ENCODE data around the gene POC1B.

The POC1B gene

GRCh38 chr12:89414851-89415250, 111.0 kb downstream of the POC1B start:
- DNase-seq: no peak

GRCh38 chr12:89414322-89414721, 111.5 kb downstream of the POC1B start:
- no peak for DNase-seq

- DNase-seq: no peak
These were observed 112.6 kb downstream of the POC1B start for GRCh38 chr12:89413234-89413633.

- no peak for DNase-seq
These were observed 113.2 kb downstream of the POC1B start for GRCh38 chr12:89412665-89413064.

GRCh38 chr12:89411846-89412245, 114.0 kb downstream of the POC1B start:
- DNase-seq: no peak

- no peak for DNase-seq
These were observed 114.6 kb downstream of the POC1B start for GRCh38 chr12:89411234-89411633.

GRCh38 chr12:89405626-89406345, 120.1 kb downstream of the POC1B start:
- DNase-seq: no peak

- DNase-seq: no peak
These were observed 124.3 kb downstream of the POC1B start for GRCh38 chr12:89401433-89402058.

GRCh38 chr12:89400415-89400814, 125.4 kb downstream of the POC1B start:
- DNase-seq: no peak

- DNase-seq: no peak
These were observed 130.1 kb downstream of the POC1B start for GRCh38 chr12:89395712-89396111.

GRCh38 chr12:89393551-89394121, 132.2 kb downstream of the POC1B start:
- no peak for DNase-seq

- no peak for DNase-seq
These were observed 133.5 kb downstream of the POC1B start for GRCh38 chr12:89392391-89392790.

GRCh38 chr12:89391726-89392336, 134.0 kb downstream of the POC1B start:
- no peak for DNase-seq

GRCh38 chr12:89390802-89391673, 134.8 kb downstream of the POC1B start:
- DNase-seq: no peak

GRCh38 chr12:89389755-89390661, 135.8 kb downstream of the POC1B start:
- no peak for DNase-seq

GRCh38 chr12:89386138-89386537, 139.7 kb downstream of the POC1B start:
- no peak for DNase-seq

GRCh38 chr12:89384807-89385206, 141.0 kb downstream of the POC1B start:
- no peak for DNase-seq

- no peak for DNase-seq
These were observed 141.6 kb downstream of the POC1B start for GRCh38 chr12:89384050-89384758.

- no peak for DNase-seq
These were observed 142.4 kb downstream of the POC1B start for GRCh38 chr12:89383235-89384049.

- no peak for DNase-seq
These were observed 143.5 kb downstream of the POC1B start for GRCh38 chr12:89382328-89382727.

All from retina (tissue), 1 donor.